AG08396 (cell line): ENCODE data around the gene MKRN1.
A peak's percentile ranks its signal among the peaks of the same experiment; 100 is the strongest.
"Not testable (repeated sequence)": the region's sequence is repeated elsewhere in the genome, so short reads cannot be mapped to it uniquely, and the experiment has no call there.

Source experiments
- DNase-seq: peaks from one replicate; pipeline ENCODE4 v3.0.0; 2012; ENCODE audit warnings: low spot score, mixed read lengths

MKRN1 gene

GRCh38 chr7:140484951-140485499 is 5.7 kb upstream of the MKRN1 start:
- DNase-seq, result no peak

DNA sequence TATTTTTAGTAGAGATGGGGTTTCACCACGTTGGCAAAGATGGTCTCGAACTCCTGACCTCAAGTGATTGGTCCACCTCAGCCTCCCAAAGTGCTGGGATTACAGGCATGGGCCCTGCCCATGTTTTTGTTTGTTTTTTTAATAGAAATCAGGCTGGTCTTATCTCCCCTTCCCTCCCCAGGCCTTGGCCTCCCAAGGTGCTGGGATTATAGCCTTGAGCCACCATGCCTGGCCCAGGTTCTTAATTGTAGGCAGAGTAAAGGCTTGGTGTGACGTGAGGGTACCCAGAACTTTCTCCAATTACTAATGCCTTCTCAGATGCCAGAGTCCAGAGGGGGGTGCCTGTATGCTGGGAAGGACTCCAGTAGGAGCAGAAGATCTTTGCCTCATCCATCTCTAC is 5.2 kb upstream of the MKRN1 start:
- no peak for DNase-seq

DNA sequence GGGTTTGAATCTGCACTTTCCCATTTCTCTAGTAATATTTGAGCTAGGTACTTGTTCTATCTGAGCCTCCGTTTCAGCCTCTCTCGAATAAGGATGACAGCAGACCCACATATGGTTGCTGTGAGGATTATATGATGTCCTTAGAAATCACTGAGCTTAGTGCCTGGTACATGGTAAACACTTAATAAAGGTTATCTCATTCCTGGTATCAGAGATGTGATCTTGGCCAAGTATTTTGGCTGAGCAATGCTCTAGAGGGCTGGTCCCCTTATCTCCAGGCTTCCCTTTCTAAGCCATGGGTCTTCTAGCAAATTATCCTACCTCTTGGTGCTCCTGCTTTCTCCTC is 407 bp upstream of the MKRN1 start:
- no peak for DNase-seq

GRCh38 chr7:140478246-140479061 is 851 bp downstream of the MKRN1 start:
- peak; percentile 62 for DNase-seq

- no peak for DNase-seq
These were observed 2.5 kb downstream of the MKRN1 start for GRCh38 chr7:140476698-140477261.

- peak; percentile 50 for DNase-seq
These were observed 3.5 kb downstream of the MKRN1 start for GRCh38 chr7:140475747-140476333.

- no peak for DNase-seq
These were observed 16.2 kb downstream of the MKRN1 start for GRCh38 chr7:140463111-140463510.

DNA sequence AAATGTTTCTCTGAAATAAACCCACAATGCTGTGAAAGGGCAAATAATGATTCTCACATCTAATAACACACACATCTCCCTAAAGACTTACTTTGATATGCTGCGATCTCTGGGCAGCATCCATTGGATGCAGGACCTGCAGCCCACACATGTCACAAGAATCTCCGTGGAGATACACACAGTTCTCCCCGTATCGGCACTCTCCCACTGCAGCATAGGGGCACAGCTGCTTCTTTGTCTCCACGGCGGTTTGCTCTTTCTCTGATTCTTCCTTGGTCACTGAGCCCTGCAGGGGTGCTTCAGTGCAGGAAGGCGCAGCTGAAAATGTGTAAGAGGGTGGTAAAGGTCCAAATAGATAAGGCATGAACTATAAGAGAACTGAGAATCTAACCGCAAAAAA is 20.4 kb downstream of the MKRN1 start:
- no peak for DNase-seq

- DNase-seq, result no peak
These were observed 21.1 kb downstream of the MKRN1 start for GRCh38 chr7:140458201-140458600.

DNA sequence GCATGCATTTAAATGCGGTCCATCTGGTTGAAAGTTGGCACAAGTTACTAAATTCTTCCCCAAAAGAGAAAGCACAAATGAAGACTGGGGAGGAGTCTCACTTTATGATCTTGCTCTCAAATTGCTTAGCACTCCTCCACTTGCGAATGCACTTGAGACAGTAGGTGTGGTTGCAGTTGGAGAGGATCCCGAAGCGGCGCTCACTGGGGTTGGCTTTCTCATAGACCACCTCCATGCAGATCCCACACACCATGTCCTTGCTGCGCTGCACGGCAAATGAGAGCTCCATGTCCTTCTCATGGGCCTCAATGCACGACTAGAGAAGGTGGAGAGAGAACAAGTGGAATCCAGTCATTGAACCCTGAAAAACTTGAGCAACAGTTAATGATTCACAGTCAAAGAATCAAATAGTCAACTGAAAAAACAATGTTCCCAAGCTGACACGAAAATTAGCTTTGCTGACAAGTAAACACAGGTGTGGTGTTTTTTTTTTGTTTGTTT is 22.7 kb downstream of the MKRN1 start:
- no peak for DNase-seq

DNA sequence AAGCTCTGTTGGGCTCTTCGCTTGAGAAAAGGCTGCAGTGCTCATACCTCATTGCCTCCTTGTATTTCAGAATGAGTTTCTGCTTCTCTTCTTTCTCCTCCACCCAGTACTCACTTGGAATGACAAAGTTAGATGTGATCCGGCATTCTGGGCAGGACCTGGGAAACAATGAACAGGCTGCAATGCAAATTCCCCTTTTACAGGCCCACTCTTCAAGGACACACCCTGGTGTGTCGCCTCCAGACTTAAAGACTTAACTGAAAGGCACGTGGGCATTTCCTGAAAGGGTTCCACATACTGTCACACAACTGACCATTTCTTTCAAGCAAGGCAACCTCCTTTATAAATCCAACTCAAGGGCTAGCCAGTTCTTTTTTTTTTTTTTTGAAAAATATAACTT is 23.6 kb downstream of the MKRN1 start:
- no peak for DNase-seq

GRCh38 chr7:140454657-140455015 is 24.7 kb downstream of the MKRN1 start:
- DNase-seq, result no peak

DNA sequence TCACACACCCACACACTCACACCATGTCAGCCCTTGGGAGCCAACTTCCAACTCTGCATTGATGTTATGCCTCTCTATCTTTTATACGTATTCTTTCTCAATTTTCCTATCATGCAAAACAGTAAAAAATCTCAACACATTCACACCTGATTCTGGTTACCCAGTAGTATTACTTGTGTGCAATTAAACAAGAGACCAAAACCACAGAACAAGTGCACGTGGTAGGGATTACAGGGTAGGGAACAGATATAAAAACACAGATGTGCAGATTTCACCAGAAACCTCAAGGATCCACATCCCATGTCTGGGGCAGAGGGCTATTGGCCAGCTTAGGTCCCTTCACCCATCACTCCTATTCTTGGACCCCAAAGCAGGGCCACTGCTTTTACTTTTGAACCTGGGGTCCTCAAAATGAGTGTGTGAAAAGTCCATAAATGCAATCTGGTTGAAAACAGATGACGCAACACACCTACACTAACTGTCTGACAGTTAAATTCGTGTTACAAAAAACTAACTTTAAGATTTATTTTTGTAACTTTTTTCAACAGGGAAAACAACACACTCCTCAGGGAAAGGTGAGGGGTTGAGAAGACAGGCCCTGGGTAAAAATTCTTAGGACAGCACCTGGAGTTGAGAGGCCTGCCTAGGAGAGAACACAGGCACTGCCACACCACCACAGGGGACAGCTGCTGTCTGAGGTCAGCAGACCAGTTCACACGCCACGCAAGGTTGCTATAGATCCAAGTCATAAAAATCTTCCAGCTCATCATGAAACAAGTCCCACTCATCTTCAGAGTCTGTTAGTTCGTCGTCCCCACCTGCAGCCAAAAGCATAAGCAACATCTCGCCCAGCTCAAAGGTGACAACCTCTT is 25.3 kb downstream of the MKRN1 start:
- not testable (repeated sequence) for DNase-seq

- no peak for DNase-seq
These were observed 26.0 kb downstream of the MKRN1 start for GRCh38 chr7:140453273-140453672.

- no peak for DNase-seq
These were observed 27.6 kb downstream of the MKRN1 start for GRCh38 chr7:140451716-140452115.

DNA sequence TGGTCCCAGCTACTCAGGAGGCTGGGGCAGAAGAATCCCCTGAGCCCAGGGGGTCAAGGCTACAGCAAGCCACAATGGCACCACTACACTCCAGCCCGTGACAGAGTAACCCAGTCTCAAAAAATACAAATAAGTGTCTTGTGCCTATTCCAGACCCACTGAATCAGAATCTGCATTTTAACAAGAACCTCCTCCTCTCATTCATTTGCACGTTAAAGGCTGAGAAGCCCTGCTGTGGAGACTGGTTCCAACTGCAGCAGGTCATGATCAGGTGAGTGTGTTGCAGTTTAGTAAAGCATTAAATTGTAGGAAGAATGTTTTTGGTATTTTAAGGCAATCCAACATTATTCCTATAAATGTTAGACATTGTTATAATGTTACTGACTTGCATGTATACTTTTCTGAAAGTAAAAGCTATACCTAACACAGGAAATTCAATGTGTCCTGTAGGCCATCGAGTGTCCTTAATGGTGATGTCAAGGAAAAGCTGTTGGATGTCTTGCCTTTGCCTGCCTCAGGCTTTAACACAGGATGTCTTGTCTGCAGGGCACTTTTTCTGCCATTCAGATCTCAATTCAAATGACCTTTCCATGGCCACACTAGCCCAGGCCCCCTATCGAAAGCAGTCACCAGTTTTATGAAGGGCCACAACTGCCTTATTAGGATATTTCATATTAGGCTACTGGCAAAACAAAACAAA is 30.4 kb downstream of the MKRN1 start:
- no peak for DNase-seq

GRCh38 chr7:140447841-140448240 is 31.5 kb downstream of the MKRN1 start:
- no peak for DNase-seq

- no peak for DNase-seq
These were observed 32.8 kb downstream of the MKRN1 start for GRCh38 chr7:140446467-140446866.

DNA sequence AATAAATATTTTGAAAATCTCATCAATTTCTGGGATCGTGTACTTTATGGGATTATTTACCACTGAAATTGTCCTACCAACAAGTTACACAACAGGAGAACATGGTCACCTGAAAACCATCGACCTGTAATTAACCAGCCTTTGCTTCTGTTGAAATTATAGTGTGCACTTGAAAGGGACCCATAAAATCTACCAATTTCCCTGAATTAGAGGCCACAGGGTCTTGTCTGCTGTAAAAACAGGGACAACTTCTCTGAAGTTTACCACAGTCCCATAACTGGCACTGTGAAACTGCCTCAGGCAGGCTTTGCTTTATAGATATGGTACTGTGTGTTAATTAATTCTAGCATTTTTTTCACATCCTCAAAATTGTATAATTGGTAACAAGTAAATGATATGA is 37.8 kb downstream of the MKRN1 start:
- no peak for DNase-seq

DNA sequence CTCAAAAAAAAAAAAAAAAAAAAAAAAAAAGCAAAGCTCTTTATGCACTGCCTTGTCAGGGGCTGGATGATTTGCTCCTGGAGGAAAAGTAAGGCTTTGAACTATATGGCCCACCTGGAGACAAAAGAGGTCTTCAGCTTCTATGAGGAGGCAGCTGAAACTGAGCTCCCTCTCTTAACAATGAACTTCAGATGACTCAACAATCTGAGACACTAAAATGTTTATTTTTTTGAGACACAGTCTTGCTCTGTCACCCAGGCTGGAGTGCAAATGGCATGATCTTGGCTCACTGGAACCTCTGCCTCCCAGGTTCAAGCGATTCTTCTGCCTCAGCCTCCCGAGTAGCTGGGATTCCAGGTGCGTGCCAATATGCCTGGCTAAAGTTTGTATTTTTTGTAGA is 38.7 kb downstream of the MKRN1 start:
- DNase-seq, result no peak

- no peak for DNase-seq
These were observed 39.9 kb downstream of the MKRN1 start for GRCh38 chr7:140439359-140439758.
